Nephron (organoid): Measurements from ENCODE around the gene SLX1A.
"Not testable (repeated sequence)": the region's sequence is repeated elsewhere in the genome, so short reads cannot be mapped to it uniquely, and the experiment has no call there.

ENCODE experiments used
- H3K27ac Mint-ChIP-seq, 3 experiments: 2 replicates each; pipeline ENCODE4 v1.8.0; 2020; ENCODE audit warnings: mixed read lengths in 3 of 3, mild to moderate bottlenecking in 2 of 3, moderate library complexity in 1 of 3
- H3K27me3 Mint-ChIP-seq: 2 replicates; pipeline ENCODE4 v1.8.0; 2021; ENCODE audit warnings: low read depth, mild to moderate bottlenecking, moderate library complexity, mixed read lengths
- H3K36me3 Mint-ChIP-seq: 2 replicates; pipeline ENCODE4 v1.8.0; 2020; ENCODE audit warnings: low read depth, mixed read lengths
- H3K4me1 Mint-ChIP-seq: 2 replicates; pipeline ENCODE4 v1.8.0; 2020; ENCODE audit warnings: mixed read lengths
- H3K4me3 Mint-ChIP-seq, 3 experiments: 2 replicates each; pipeline ENCODE4 v1.8.0; 2020; ENCODE audit warnings: mild to moderate bottlenecking in 3 of 3, mixed read lengths in 3 of 3, moderate library complexity in 2 of 3
- H3K9me3 Mint-ChIP-seq: 2 replicates; pipeline ENCODE4 v1.8.0; 2020; ENCODE audit warnings: mixed read lengths

SLX1A gene

GRCh38 chr16:30211414-30211813 is 17.7 kb downstream of the SLX1A start:
- H3K27me3 Mint-ChIP-seq, H3K36me3 Mint-ChIP-seq, H3K4me1 Mint-ChIP-seq, H3K27ac Mint-ChIP-seq, H3K9me3 Mint-ChIP-seq, H3K4me3 Mint-ChIP-seq: not testable (repeated sequence)

GRCh38 chr16:30217082-30217481 is 23.4 kb downstream of the SLX1A start:
- not testable (repeated sequence) for H3K27me3 Mint-ChIP-seq, H3K36me3 Mint-ChIP-seq, H3K9me3 Mint-ChIP-seq, H3K27ac Mint-ChIP-seq, H3K4me3 Mint-ChIP-seq, H3K4me1 Mint-ChIP-seq
